Fibroblast of skin of right quadriceps (primary cell): Measurements from ENCODE around the gene TSACC.

Source experiments
- DNase-seq: peaks from one replicate; pipeline ENCODE4 v3.0.0-alpha.2; 2013

The TSACC gene

GRCh38 chr1:156376958-156377919 is 38.9 kb downstream of the TSACC start:
- no peak for DNase-seq

DNA sequence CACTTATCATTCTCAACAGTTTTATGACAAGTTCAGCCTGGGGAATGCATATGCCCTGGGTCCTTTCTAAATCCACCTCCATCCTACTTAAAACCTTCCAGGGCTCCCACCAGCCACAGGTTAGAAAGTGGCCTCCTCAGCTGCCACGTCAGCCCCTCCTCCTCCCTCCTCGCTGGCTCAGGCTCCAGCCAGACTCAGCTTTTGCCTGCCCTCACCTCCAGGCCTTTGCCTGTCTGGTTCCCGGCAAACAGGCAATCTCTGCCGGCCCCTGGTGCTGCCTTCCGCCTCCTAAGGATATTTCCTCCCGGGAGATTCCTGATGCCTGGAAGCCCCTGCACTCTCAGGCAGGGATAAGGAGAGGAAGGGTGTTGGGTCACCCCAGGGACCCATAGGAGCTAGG is 40.2 kb downstream of the TSACC start:
- DNase-seq = no peak

DNA sequence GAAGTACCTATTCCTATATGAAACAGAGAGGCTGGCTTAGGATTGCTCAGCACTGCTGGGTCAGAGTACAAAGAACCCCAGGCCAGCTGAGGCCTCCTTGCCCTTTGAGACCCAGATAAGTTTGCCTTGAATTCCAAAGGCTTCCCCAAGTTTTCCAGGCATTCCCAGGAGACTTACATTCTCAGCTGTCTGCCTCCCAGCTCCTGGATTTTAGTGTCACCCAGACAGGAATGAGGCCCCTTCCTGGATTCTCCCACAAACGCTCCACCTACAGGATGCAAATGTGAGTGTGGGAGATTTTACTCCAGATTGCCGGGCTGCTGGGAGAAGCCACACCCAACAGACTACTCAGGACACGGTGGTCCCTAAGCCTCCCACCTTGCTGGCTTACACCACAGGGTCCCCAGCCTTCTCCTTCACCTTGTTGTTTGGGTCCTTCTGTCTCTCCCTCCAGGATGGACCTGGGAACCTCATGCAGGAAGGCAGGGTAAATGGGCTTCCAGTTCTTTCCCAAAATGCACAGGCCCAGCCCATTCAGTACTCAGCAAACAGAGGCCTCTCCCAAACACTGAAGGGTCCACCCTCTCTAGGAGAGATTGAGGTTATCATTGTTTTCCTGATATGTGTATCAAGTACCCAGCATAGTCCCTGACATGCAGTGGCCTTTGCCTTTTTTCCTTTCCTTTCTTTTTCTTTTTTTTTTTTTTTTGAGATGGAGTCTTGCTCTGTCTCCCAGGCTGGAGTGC is 41.3 kb downstream of the TSACC start:
- DNase-seq = peak; percentile 50

DNA sequence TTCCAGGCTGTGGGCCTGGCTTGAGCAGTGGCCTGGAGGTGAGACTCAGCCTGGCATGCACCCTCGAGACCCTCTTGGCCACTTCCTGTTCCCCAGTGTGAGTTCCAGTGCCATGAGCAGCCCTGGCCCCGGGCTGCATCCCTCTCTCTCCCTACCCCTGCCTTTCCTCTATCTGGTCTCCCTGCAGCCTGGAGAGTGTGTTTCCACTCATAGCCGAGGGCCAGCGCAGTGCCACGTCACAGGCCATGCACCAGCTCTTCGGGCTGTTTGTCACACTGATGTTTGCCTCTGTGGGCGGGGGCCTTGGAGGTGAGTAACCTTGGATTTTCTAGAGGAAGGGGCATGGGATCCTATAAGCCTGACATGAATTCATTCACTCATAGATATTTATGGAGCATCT is 44.2 kb downstream of the TSACC start:
- no peak for DNase-seq

DNA sequence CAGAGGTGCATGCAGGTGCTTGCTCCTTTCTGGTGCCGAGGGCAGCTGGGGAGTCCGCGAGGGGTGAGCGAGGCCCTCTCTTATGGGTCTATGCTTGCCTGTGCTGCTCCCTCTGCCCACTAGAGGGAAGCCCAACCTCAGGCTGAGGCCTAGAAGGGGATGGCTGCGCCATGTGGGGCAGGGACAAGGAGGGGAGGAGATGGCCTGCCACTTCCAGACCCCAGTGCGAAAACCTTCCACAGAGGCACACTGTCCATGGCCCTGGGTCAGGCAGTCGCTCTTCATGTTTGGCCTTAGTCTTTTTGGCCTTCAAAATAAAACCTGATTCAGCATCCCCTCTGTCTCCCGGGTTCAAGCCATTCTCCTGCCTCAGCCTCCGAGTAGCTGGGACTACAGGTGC is 44.7 kb downstream of the TSACC start:
- peak; percentile 43 for DNase-seq

GRCh38 chr1:156384007-156384406 is 45.7 kb downstream of the TSACC start:
- no peak for DNase-seq

GRCh38 chr1:156384658-156385057 is 46.3 kb downstream of the TSACC start:
- DNase-seq = no peak

DNA sequence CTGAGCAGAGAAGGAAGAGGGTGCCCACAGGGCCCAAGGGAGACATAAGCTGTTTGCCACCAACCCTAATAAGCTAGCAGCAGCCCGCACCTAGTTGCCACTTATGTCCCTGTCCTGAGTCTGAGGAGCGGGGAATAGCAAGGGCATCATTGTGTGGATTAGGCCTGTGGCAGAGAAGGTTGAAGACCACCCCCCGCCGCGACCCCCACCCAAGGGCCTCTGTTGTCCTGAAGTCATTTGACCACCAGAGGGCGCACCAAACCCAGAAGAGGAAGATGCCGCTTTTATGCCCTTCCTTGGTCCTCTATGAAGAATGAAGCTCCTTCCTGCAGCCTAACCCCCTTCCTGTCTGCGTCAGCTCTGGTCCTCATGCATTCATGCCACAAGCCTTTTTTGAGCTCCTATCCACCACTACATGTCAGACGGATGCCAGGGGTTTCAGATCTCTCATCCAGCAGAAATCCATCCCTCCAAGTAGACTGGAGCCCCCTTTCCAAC is 47.3 kb downstream of the TSACC start:
- DNase-seq = peak; percentile 69

- DNase-seq = no peak
Observed at GRCh38 chr1:156386134-156386901, 48.0 kb downstream of the TSACC start.

DNA sequence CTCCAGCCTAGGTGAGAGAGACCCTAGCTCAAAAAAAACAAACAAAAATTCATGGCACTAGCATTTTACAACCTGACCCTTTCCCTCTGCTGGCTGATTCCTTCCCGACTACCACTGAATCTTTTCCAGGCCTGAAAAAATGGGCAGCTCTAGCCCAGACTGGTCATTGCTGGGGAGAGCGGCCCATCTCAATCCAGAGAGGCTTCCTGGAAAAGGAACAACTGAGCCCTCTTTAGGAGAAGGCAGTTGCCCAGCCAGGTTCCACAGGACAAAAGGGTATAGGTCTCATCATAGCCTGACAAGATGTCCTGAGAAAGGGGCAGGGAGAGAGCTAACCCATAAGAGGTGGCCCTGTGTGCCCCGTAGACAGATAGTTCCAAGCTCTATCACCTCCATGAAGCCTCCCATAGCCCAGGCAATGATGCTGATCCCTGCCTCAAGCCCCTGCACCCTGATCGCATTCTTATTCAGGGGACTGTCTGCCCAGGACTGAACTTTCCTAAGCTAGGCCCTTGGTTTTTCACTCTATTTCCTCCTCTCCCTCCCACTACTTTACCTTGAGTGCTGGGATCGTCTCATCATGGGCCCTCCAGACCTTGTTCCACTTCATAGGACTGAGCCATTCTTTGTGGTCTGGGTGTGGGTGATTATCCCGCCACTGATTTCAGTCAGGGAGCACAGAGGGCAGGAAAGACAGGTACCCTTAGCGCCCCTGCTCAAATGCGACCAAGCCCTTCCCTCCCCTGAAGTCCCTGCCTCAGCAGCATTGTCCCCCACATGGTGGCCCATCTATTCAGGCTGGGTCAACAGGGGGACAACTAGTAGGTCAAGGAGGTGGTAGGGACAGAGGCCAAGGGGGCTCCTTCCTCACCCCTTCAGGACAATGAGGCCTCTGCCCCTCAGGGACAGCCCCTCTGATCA is 48.9 kb downstream of the TSACC start:
- no peak for DNase-seq

DNA sequence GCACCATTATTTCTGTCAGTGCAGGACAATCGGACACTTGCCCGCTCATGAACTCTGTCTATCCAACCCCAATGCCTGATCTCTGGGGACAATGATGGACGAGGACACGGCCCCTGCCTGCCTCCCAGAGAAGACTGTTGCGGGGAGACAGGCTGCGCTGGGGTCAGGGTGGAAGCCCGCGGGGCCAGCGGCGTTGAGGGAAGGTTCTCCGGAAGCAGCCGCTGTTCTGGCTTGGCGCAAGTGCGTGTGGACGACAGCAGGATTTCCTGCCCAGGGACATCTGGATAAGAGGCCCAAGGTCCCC is 49.5 kb downstream of the TSACC start:
- no peak for DNase-seq

- no peak for DNase-seq
Observed at GRCh38 chr1:156388174-156389137, 50.1 kb downstream of the TSACC start.

DNA sequence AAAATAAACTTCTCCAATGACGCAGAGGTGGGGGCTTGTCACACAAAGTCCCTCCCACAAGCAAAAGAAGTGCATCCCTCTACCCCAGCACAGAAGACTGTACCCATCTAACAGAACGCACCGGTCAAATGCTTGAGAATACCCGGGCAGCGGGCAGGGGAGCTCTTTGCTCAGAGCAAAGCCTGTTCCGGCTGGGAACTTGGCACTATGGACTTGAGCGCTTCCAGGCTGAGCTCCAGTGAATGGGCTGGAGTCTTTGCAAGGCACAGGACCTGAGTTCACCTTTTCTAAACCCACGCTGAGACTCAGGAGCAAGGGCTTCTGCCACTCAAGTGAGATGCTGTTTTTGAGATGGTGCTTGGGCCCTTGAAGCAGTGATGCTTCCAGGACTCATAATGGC is 51.0 kb downstream of the TSACC start:
- DNase-seq = no peak

DNA sequence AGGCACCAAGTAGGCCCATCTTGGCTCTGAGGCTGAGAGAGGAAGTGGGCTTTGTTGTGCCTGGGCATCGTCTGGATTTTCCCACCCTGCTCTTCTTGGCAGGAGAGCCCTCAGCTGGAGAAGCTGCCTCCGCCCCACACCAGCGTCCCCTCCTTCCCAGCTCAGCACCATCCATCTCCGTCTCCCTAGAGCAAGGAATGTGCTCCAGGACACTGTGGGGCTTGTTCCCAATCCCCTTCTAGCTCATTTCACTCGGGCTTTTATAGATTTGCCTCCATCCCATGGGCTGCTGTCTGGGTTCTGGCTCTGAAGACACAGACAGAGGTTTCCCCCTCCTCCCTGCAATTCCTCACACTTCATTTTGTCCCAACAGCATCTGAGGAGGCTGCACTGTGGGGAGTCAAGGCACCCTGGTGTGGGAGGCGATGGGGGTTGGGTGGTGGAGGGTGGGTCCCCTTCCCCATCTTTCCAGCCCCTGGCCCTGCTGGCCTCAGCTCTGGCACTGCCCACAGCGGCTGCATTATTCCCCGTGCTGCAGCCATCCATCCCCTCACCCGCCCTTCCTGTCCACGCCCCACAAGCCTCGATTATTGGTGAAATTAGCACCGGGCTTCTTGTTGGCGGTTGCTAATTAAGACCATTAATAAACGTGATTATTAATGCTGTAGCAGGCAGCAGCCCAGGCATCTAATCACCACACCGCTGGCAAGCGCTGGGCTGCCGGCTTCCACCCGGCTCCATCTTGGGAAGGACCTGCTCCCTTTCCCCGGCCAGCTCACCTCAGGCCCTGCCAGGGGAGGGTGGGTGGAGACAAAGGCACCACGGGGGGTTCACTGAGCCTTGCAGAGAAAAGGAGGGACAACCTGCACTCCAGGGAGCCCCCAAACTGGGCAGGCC is 52.4 kb downstream of the TSACC start:
- DNase-seq = no peak

- DNase-seq = no peak
Observed at GRCh38 chr1:156391366-156391677, 53.0 kb downstream of the TSACC start.

DNA sequence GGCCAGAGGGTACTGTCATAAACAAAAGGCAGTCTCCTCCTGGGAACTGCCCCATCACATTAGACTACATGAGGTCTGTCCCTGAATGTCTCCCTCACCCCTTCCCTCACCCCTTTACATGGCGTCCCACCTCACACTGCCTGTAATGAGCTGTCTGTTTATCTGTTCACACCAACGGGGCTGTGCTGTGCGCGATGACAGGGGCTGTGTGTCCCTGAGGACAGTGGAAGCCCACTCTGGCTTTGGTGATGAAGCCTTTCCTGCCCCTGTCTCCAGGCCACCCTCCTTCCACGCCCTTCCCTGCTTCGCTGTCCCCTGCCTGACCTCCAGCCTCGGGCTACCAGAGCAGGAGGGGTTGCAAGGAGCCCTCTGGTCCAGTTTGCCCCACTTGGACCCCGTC is 53.4 kb downstream of the TSACC start:
- DNase-seq = no peak

DNA sequence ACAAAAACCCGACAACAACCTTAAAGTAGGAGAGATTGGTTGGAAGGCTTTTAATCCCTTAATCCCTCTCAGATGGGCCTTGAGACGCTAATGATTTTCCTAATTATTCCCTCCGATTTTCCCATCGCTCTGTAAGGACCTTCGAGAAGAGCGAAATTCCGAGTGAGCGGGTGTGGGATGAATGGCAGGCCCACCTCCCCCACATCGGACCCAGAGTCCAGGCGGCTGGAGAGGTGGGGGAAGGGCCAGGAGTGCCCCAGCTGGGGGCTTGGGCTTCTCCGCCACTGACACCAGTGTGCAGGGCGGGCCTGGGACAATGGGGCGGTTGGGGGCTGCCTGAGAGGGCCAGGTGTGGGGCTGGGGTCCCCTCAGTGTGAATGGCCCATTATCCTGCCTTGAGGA is 54.1 kb downstream of the TSACC start:
- no peak for DNase-seq

DNA sequence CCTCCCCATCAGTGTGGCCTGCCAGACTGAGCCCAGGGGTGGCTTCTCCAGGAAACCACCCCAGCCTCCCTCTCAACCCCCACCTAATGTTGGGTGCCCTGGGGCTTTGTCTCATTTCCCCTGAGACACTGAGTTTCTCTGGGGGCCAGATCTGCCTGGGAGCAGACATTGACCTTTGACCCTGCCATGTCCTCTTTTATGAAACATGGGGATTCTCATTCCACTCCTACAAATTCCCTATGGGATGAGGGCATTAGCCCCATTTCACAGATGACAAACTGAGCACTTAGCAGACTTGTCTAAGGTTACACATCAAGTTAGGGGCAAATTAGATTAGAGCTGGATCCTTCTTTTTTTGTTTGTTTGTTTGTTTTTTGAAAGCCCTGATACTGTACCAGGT is 54.8 kb downstream of the TSACC start:
- no peak for DNase-seq

- DNase-seq = no peak
Observed at GRCh38 chr1:156394082-156394481, 55.8 kb downstream of the TSACC start.

GRCh38 chr1:156394835-156395461 is 56.6 kb downstream of the TSACC start:
- DNase-seq = no peak
